Non-pigmented ciliary epithelial cell (primary cell): ENCODE results near the gene FAM180A.
"Not testable (repeated sequence)": the region's sequence is repeated elsewhere in the genome, so short reads cannot be mapped to it uniquely, and the experiment has no call there.

ENCODE experiments used
- DNase-seq: peaks from one replicate; pipeline ENCODE4 v3.0.0-alpha.2; 2010; ENCODE audit warnings: low read depth

The FAM180A gene

DNA sequence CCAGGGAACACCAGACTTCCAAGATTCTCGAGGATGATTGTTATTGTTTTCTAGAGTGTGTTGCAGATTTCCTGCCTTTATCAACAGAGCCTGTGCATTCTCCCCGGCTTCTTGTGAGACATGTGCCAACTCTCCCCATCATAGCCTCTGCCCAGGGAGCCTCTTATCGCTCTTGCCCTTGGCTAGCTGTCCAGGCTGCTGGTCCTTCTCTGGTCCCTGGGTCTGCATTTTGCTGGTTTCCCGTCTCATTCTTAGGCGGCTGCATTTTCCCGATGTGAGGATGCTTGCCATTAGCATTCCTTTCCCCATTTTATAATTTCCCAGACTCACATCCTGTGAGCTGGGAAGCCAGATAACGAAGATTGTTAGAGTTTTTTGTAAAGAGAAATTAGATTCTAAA lies 35.8 kb downstream of the FAM180A start:
- DNase-seq: no peak

DNA sequence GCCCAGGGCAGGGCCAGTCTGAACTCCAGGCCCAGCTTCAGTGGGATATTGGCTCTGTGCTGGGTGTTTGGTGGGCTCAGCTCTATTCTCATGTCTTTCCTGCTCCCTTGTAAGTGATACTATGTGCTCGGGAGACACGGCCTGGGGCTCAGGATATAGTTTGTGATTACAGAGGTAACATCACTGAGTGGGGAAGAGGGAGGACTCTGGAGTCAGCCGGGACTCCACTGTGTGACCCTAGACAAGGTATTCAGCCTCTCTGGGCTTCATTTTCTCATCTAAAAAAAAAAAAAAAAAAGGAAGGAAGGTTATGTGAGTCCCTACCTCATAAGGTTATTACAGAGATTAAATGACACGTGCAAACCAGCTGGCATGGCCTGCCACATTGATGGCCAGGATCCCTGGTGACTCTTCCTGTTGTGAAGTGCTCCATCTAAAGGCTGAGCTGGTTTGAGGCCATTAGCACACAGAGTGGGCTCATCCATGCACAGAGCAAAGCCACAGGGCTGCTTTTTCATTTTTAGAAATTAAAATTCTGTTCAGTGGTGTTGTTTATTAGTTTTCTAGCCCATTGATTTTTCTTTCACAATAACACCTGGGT lies 36.3 kb downstream of the FAM180A start:
- DNase-seq: no peak

DNA sequence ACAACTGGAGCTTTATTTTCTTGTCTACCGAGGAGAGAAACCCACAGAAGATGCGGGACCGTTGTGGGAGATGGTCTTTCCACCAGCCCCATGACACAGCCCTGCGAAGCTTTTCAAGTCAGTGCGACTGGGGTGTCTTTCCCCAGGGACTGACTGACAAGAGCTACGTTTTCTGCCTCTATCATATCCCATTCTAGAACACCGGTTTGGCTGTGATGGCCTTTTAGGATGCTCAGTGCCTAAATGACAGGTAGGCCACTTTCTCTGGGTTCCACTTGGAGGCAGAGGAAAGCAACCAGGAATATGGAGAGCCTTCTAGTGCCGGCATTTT lies 37.5 kb downstream of the FAM180A start:
- no peak for DNase-seq

DNA sequence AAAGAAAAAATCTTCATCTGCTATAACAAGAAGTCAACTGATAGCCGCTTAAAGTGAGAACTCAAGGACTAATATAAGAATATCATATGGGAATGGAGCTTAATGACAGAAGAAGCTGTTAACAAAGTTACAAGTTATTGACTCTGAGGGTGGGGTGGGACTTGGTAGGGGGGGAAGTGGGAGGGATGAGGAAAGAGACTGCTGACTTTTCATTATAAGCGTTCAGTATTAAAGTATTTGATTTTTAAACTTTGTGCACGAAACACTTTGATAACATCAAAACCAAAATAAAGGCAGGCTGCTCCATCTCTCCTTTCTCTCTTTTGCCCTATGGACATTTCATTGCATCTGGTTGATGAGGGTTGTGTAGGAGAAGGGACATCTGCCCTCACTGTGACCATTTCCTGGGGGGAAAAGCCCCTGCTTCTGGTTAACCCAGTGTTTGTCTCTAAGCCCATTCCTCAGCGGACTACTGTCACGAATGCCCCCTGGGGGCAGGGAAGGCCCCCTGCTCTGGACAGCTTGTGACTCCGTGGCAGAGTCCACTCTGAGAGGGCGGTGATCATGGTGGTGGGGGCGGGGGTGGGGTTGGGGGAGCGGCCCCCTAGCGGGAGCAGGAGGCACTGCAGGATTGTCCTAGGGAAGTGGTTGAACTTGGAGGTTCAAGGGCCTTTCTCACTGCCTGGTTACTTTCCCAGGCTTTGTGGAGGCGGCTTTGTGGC lies 38.0 kb downstream of the FAM180A start:
- DNase-seq: no peak

DNA sequence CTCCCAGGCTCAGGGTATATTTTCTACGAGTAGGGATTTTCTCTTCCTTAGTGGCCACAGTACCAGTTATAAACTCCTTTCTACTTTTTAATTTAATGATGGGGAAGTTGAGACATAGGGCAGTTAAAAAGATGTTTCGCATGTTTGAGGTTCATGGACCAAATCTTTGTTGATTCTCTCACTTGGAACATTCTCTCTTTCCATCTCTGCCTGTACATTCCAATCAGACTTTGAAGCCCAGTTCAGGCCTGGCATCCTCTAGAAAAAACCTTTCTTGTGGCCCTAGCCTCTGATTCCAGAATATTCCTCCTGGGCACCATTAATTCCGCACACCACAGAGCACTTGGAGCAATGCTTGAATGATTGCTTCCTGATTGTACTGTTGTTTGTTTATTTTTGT lies 39.1 kb downstream of the FAM180A start:
- no peak for DNase-seq

DNA sequence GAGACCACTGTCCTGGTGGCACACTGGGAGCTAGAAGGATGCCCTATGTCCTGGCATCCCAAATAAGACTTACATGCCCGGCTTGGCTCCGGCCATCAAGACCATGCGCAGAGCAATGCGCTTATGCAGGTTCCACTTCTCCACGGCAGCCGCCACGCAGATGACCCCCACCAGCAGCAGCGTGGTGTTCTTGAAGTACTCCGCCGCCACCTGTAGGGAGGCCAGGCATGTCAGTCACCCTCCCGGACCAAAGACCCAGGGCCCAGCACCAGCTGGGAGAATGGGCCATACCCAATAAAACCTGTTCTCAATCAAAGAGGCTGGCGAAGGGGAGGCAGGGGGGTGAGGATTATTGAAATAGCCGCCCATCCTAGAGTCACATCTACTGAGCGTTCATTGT lies 40.6 kb downstream of the FAM180A start:
- DNase-seq: no peak

DNA sequence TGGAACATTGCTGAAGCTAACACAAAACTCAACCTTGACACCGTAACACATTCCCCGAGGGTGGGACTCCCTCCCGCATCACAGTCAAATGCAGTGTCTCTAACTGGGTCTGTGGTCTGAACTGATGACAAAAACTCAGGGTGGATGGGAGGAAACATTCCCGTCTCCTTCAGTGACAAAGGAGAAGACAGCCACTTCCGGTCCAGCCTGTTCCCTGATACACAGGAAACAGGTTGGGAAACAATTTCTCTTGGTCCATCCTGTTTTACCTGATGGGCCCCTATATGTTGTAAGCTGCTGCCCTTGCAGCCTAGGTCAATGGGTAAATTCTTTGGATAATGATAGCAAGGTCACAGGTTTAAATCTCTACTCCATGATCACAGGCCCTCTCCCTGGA lies 41.0 kb downstream of the FAM180A start:
- no peak for DNase-seq

DNA sequence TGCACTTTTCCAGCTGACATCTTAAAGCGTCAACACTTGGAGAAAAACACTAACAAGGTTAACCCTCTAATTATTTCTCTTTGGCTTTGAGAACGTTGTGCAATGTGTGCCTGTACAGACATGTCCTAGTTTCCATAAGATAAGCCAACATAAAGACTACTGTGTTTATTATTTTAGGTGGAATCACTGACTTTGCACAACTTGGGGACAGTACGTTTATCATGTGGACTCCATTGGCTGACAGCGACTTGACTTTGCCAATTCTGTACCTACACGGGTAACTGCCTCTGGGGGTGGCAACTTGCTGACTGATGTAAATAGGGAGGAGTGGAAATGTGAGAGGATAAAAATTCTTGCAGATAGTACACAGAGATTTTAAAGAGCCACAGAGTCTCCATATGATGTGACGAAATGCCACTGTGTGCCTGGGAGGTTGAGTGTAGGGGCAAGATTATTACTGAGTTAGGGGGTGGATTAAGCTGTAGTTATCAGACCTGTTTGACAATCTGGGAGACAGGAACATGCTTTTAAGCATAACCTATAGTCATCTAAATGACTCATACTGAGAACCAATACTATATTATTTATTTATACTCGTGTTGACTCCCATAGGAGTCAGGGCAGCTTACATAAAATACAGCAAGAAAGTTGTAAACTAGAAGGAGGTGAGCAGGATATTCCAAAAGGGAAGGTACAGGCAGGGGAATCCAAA lies 41.6 kb downstream of the FAM180A start:
- DNase-seq: no peak

DNA sequence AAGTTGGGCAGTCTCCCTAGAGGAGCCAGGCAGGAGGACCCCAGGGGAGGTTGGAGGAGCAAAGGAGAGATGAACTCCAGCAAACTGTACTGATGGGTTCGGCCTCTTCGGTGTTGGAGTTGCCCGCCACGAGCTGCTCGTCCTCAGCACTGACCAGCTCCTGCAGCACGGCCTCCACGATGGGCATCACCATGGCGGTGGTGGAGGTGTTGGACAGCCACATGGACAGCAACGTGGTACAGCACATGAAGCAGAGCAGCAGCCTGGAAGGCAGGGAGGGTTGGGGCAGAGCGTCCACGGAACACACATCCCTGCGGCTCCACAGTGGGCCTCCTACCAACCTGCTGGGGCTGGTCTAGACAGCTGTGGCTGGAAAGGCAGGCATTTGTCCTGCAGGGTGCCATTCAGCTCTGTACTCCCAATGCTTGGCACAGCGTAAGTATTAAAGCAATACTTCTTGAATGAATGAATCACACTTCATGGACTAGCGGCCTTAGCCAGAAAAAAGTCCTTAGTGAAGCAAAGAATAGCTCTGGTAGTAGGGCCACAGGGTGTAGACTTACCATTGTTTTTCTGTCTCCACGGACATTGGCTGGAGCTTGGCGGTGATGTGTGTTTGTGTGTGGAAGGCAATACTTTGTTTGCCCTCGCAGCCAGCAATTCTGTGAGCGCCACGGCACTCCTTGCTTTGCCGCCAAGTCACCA lies 42.4 kb downstream of the FAM180A start:
- no peak for DNase-seq

DNA sequence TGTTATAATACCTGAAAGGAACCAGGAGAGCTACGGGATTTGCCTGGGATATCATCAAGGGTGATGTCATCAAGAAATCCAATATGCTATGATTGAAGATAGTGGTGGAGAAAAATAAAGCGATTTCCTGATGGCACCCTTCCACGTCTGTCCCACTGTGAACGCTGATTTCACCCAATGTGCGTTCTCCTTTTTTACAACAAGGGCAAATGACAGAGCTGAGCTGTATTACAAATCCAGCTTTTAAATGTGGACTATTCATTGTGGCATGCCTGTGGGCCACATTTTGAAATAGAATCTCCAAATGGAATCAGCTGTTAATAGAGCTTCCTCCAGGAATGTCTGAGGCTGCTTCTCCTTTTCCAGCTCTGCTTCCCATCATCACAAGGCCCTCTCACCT lies 43.9 kb downstream of the FAM180A start:
- no peak for DNase-seq

DNA sequence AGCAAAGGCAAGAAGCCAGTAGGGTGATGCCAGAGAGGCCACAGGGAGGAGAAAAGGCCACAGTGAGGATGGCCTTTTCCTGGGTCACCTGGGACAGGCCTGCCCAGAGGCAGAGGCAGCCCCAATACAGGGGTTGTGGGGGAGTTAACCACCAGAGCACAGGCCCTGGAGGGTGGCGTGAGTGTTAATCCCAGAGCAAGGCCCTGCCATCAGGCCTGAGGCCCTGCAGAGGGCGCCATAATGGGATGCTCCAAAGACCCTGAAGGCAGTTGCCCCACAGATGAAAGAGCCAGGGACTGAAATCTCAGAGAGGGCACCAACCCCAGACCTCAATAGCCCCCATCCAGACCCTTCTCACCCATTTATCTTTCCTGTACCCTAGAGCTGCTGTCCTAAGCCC lies 44.5 kb downstream of the FAM180A start:
- no peak for DNase-seq

DNA sequence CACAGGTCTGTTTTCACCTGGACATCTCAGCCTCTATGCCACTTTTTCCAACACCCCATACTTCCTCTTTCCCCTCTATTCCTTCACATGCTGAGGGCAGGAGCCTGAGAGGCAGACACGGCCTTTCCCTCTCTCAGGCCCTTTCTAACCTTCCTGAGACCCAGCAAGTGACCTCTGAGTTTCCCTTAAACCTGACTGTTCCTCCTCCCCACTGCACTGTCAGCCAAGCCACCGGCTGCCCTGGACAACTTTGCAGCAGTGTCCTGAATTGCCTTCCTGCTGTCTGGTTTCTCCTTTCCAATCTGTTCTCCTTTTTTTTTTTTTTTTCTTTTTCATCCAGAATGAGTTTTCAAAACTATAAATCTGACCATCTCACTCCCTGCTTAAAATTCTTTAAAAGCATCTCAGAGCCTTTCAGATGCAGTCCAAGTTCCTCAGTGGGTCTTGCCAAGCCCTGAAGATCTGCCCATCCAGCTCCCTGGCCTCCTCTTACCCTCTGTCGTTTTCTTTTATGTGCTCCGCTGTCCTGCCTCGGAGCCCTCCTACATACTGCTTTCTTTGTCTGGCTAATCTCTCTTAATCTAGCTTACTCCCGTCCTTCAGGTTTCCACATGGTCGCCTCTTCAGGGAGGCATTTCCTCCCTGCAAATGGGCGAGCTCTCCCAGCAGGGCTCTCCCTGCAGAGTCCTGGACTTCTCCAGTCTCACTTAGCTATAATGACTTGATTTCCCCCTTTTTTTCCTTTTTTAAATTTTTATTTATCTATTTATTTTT lies 51.1 kb downstream of the FAM180A start:
- no peak for DNase-seq

DNA sequence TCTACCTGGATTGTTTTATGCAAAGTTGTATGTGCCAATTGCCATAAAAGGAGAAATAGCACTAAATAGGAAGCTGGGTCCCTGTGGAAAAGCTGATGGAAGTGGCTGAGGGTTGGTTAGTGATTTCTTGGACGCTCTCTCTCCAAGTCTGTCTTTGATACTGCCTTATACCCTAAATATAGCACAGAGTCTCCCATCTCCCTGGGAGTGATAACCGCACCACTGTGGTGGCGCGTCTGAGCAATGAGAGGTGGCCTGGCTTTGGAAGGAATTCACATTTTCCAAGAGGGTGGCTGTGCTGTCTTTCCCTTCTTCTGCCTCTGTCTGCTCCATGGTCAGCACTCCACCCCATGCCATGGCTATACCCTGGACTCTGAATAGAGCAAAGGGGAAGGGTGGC lies 55.1 kb downstream of the FAM180A start:
- no peak for DNase-seq

DNA sequence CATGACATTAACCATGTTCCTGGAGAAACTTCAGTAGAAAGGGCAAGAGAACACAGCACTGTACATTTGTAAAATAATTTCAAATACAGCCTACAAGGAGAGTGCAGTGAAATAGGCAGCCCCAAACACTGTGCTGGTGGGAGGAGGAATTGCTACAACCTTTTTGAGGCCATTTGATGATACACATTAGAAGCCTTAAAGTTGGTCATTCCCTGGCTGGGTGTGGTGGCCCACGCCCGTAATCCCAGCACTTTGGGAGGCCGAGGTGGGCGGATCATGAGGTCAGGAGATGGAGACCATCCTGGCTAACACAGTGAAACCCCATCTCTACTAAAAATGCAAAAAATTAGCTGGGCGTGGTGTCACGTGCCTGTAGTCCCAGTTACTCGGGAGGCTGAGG lies 56.0 kb downstream of the FAM180A start:
- DNase-seq: not testable (repeated sequence)

DNA sequence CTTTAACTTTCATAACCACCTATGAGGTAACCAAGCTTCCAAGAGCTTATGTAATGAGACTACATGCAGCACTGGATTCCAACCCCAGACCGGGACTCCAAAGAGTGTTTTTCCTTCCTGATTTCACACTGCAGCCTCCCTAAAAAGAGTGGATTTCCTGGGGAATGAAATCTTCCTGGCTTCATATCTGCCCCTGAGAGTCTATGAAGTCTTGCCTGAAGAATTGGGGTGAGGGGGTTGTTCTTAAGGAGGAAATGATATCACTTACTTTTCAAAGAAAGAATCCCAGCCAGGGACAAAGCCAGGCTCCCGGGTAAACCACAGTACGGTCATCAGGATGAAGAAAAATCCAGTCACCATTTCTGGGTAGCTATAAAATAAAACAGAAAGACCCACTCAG lies 56.6 kb downstream of the FAM180A start:
- no peak for DNase-seq

DNA sequence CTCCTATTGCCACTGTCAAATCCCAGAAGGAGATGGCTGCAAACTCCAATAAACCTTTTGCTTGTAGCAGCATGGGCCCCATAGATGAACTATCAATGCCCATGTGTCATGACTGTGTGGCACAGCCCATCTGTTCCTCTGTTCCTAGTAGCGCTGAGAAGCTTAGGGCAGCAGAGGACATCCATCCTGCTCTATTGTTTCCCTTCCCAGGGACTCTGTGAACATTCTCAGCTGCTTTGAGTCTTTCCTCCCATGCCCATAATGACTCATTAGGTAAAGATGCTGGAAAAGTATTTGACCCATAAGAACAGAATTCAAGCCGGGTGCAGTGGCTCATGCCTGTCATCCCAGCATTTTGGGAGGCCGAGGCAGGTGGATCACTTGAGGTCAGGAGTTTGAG lies 58.0 kb downstream of the FAM180A start:
- peak; percentile 54 for DNase-seq

DNA sequence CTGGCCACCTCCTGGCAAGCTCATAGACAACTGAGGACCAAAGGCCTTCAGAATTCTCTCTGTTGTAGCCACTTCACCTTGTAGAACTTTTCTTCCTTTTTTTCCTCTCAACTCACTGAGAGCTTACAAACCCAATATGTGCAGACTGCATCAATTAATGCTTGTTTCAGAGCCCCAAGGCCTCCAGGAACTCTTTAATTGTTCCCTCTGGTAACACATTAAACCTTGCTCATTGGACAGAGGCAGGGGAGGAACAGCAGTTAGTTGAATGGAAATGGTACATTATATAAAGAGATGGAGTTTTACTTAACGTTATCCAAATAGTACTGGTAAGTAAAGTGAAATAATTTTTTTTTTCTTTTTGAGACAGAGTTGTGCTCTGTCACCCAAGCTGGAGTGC lies 61.1 kb downstream of the FAM180A start:
- DNase-seq: no peak

DNA sequence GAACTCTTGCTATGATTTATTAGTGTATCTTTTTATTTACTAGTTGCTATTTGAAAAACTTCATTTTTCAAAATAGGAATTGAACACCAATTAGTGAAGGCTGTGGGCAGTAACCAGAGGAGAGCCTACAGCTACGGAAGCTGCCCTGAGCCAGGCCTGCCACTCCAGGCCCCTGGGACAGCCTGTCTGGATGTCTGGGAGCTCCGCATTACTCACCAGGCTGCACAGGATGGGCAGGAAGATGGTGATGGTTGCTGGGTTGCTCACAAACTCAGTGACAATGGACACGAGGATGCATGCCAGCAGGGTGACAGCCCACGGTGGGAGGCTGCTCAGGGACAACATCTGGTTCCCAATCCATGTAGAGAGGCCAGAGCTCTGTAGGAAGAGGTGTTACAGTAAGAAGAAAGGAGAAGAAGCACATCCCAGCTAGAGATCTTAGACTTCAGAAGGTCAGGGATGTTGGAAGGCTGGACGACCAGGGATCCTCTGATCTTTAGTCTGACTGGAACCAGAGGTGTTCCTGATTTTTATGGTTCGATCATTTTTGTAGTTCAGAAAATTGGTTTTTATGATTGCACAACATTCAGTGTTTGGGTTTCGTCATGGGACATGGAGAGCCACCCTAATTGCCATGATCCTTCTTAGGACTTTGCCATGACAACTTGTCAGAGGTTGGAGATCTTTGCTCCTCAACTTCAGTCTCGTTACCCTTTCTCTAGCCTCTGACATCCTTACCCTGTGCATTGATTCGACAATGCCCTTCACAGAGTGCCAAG lies 63.1 kb downstream of the FAM180A start:
- no peak for DNase-seq

DNA sequence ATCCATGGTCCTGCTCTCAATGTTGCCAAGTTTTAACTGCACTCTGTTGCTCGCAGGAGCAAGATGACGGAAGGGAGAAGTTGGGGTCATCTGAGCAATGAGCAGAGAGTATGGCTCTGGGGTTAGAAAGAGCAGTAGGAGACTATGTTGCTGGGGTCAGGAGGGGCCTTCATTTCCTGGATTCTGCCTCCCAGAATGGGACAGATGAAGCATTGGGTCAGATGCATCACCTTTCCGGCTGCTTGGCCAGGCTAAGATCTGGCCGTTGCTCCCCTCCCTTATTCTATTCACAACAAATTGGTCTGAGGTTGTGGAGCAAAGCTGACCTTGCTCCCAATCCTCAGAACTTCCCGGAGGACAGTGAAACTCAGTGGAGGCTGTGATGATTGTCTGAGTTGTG lies 63.9 kb downstream of the FAM180A start:
- DNase-seq: no peak

DNA sequence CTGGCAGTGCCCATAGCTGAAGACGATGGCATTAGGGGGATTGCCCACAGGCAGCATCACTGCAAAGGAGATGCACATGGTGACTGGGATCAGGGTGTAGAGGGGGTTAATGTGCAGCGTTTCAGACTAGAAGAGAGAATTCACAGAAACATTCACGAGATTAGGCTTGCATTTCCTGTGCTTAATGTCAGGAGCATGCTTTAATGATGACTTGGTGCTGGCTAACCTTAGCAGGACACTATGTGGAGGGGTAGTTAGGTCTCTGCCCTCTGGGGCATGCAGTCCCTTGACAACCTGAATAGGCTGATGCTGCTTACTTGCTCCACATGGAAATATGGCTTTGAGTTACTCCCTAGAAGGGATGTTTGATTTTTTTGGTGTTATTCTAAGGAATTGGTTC lies 64.5 kb downstream of the FAM180A start:
- no peak for DNase-seq

DNA sequence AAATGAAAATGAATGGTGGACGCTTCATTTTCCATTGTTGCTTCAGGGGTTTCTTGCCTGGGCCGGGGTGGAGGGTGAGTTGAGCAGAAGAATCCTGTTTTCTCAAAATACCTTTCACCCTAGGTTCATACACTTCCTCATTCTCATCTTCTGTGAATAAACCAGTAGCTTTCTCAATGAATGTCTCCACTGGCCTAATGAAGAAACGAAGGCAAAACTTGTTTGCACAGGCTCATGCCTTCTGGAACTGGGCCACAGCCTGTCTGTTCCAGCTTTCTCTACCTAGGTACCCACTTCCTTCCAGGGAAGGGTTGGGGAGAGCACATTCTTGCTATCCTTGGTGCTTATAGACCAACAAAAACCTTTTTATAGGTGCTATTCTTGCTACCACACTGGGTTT lies 65.0 kb downstream of the FAM180A start:
- no peak for DNase-seq

DNA sequence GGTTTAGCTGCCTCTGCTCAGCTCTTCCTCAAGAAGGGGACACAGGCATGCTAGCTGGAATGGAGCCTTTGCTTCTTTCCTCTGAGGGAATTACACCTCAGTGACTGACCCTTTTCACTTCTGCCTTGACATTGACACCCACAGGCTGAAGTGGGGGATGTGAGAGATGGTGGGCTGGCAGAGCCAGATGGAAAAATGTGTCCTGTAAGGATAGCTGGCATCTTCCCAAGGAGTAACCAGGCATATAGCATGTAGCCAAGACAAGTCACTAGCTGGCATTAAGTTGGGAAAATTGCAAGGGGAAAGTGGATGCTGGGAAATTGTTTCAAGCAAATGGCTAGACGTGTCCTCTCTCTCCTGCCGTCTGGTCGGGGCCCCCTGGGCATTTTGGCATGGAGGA lies 66.4 kb downstream of the FAM180A start:
- no peak for DNase-seq
